Measurements from ENCODE around the gene TMEM259. TPM values are rescaled to one million over a fixed set of nuclear protein-coding genes. Genes with fewer than 3 reads are reported as not detected.
A peak's percentile ranks its signal among the peaks of the same experiment; 100 is the strongest.

The TMEM259 gene
- total and polyA plus RNA-seq, 2 of the 13 experiments (the other 11 are each of a cell fraction or from before 2014, with no cell fraction given): 64.7 to 164 TPM

- TF ChIP-seq ZBTB37 (CRISPR knock-in tag; IDR thresholded peaks at IDR 0.05): peak; percentile 77; the same call in 1 of the 2 replicates
- TF ChIP-seq PAX8 (CRISPR knock-in tag; IDR thresholded peaks at IDR 0.05; ENCODE audit: borderline replicate concordance): no peak
- no peak for TF ChIP-seq CEBPZ (IDR thresholded peaks at IDR 0.05; ENCODE audit: low read length)
- TF ChIP-seq ZNF576 (CRISPR knock-in tag; IDR thresholded peaks at IDR 0.05): no peak
- 0 out of 2 replicates have a peak, but pooled peaks have one; percentile 10 for TF ChIP-seq RERE (CRISPR knock-in tag; IDR thresholded peaks at IDR 0.05; ENCODE audit: low read depth)
- TF ChIP-seq ZFP36 (IDR thresholded peaks at IDR 0.05; ENCODE audit: borderline replicate concordance, low read depth, low read length, partially characterized antibody): peak; percentile 65
- no peak for TF ChIP-seq SP2 (CRISPR knock-in tag; IDR thresholded peaks at IDR 0.05)
- no peak for TF ChIP-seq CERS6 (CRISPR knock-in tag; IDR thresholded peaks at IDR 0.05)
- peak; percentile 40 for TF ChIP-seq TAF1 (CRISPR knock-in tag; IDR thresholded peaks at IDR 0.05)
- TF ChIP-seq PHF8 (CRISPR knock-in tag; IDR thresholded peaks at IDR 0.05): peak; percentile 53
- TF ChIP-seq SRSF1 (optimal IDR thresholded peaks at IDR 0.05; ENCODE audit: low read depth, low read length): peak; percentile 97
- no peak for TF ChIP-seq FOSL1 (CRISPR knock-in tag; IDR thresholded peaks at IDR 0.05; ENCODE audit: borderline replicate concordance)
- TF ChIP-seq FOXP4 (CRISPR knock-in tag; IDR thresholded peaks at IDR 0.05): 0 out of 2 replicates have a peak, but pooled peaks have one; percentile 10
Measured at GRCh38 chr19:1028062-1028926, 7.4 kb upstream of the TMEM259 start (continued).

Measured in HepG2 (cell line).